Caco-2 (cell line): Measurements from ENCODE around the gene KLF7. TPM values are rescaled to one million over a fixed set of nuclear protein-coding genes. Genes with fewer than 3 reads are reported as not detected.

ENCODE experiments used
- BruUV-seq: library from RNA; stranded (reverse); fragments of 400-500 nt; replicated peaks from 2 replicates; lab custom pipeline; 2021; lab: Mats Ljungman, UMichigan
- CTCF ChIA-PET: fragments of 300-600 bp; sonication (Branson Sonifier 250); formaldehyde crosslinking; loops from one replicate; lab custom pipeline; 2022; ENCODE audit warnings: antibody characterized with exemption; lab: Charles Lee
- POLR2A ChIA-PET: fragments of 300-600 bp; sonication (Branson Sonifier 250); formaldehyde crosslinking; loops from one replicate; lab custom pipeline; 2022; ENCODE audit warnings: antibody characterized with exemption; lab: Charles Lee
- DNase-seq, 2 experiments: peaks; one replicate each; pipeline versions ENCODE4 v3.0.0 to v3.0.0-alpha.2; 2020 to 2022
- H3K27me3 ChIP-seq: replicated peaks from 2 replicates; pipeline ENCODE4 v1.6.0; 2011; ENCODE audit warnings: low read length; ENCODE audit not compliant: control insufficient read depth, insufficient read depth
- H3K36me3 ChIP-seq: 2 replicates; pipeline ENCODE4 v1.5.1; 2011; ENCODE audit warnings: low read length; ENCODE audit not compliant: control insufficient read depth, insufficient read depth
- H3K4me1 ChIP-seq: fragments of 250-450 bp; sonication (Bioruptor Pico); 2 replicates; pipeline ENCODE4 v1.5.1; 2020; ENCODE audit warnings: mild to moderate bottlenecking
- H3K4me3 ChIP-seq: 2 replicates; pipeline ENCODE4 v1.5.1; 2011; ENCODE audit warnings: low read depth, mild to moderate bottlenecking, control low read depth, low read length
- H3K9me3 ChIP-seq: fragments of 250-450 bp; sonication (Bioruptor Pico); 2 replicates; pipeline ENCODE4 v1.5.1; 2020; ENCODE audit warnings: mild to moderate bottlenecking, moderate library complexity
- H3K27ac Mint-ChIP-seq: one replicate; pipeline ENCODE4 v1.8.0; 2022; ENCODE audit warnings: mixed read lengths; ENCODE audit not compliant: unreplicated experiment
- H3K27me3 Mint-ChIP-seq: one replicate; pipeline ENCODE4 v1.8.0; 2022; ENCODE audit warnings: mixed read lengths; ENCODE audit not compliant: insufficient read depth, unreplicated experiment
- H3K36me3 Mint-ChIP-seq: one replicate; pipeline ENCODE4 v1.8.0; 2022; ENCODE audit warnings: mild to moderate bottlenecking, mixed read lengths; ENCODE audit not compliant: insufficient read depth, unreplicated experiment
- H3K4me1 Mint-ChIP-seq: one replicate; pipeline ENCODE4 v1.8.0; 2022; ENCODE audit warnings: low read depth, mixed read lengths; ENCODE audit not compliant: unreplicated experiment
- H3K4me3 Mint-ChIP-seq: one replicate; pipeline ENCODE4 v1.8.0; 2022; ENCODE audit warnings: mild to moderate bottlenecking, moderate library complexity, mixed read lengths; ENCODE audit not compliant: unreplicated experiment
- H3K9me3 Mint-ChIP-seq: one replicate; pipeline ENCODE4 v1.8.0; 2022; ENCODE audit warnings: mixed read lengths; ENCODE audit not compliant: unreplicated experiment
- intact Hi-C: fragments of 100-400 bp; cut with micrococcal nuclease; formaldehyde crosslinking; loops from one replicate; pipeline ENCODE4 v1.10.0; 2022; ENCODE audit not compliant: unreplicated experiment
- total RNA-seq: library from RNA; stranded (reverse); gene quantifications from 2 replicates; pipeline ENCODE4 v1.2.3, GENCODE V29; 2022
- TF ChIP-seq, protein P1 (sequence below), 2 experiments: fragments of 200-600 bp in 1 of 2; IDR thresholded peaks; 1 replicate in 1 of 2; 2 replicates in 1 of 2; pipeline versions ENCODE4 v1.5.1 to v1.8.0; 2011 to 2022; ENCODE audit warnings: antibody characterized with exemption in 1 of 2, control low read depth in 1 of 2, inconsistent platforms in 1 of 2, low read depth in 1 of 2, low read length in 1 of 2, mild to moderate bottlenecking in 1 of 2, moderate library complexity in 1 of 2; ENCODE audit not compliant: insufficient read depth in 1 of 2, severe bottlenecking in 1 of 2, unreplicated experiment in 1 of 2

Gene KLF7
- total RNA-seq, 1 experiment from 2014 or later: 0.36 TPM

GRCh38 chr2:207072571-207072970 lies 93.2 kb downstream of the KLF7 start:
- Mint-ChIP-seq H3K36me3 (no peaks in the 10 kb centered on the region), H3K4me3 (no peak overlapping the region), H3K9me3 (no peaks in the 10 kb centered on the region), H3K27me3 (peaks cover 28% of the 10 kb centered on the region), H3K4me1 (no peaks in the 10 kb centered on the region), H3K27ac (no peak overlapping the region)
- no peak for DNase-seq
- TF ChIP-seq, protein P1, sequence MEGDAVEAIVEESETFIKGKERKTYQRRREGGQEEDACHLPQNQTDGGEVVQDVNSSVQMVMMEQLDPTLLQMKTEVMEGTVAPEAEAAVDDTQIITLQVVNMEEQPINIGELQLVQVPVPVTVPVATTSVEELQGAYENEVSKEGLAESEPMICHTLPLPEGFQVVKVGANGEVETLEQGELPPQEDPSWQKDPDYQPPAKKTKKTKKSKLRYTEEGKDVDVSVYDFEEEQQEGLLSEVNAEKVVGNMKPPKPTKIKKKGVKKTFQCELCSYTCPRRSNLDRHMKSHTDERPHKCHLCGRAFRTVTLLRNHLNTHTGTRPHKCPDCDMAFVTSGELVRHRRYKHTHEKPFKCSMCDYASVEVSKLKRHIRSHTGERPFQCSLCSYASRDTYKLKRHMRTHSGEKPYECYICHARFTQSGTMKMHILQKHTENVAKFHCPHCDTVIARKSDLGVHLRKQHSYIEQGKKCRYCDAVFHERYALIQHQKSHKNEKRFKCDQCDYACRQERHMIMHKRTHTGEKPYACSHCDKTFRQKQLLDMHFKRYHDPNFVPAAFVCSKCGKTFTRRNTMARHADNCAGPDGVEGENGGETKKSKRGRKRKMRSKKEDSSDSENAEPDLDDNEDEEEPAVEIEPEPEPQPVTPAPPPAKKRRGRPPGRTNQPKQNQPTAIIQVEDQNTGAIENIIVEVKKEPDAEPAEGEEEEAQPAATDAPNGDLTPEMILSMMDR (IDR thresholded peaks at IDR 0.05; ENCODE audit: insufficient read depth in 1 of 2, low read depth in 1 of 2, low read length in 1 of 2, severe bottlenecking in 1 of 2, unreplicated experiment in 1 of 2): no peak
- no peaks in the 10 kb centered on the region for H3K36me3 ChIP-seq
- no peaks in the 10 kb centered on the region for H3K9me3 ChIP-seq
- no peaks in the 10 kb centered on the region for H3K4me1 ChIP-seq
- ChIA-PET POLR2A (no interaction called here), CTCF (no interaction called here)
- BruUV-seq: no TSS peak
- no peak overlapping the region for H3K4me3 ChIP-seq
- intact Hi-C loops: loop anchor here (5.0 kb wide), 1 partner anchor 1290 kb away; no protein-coding TSS in a partner anchor
- no peaks in the 10 kb centered on the region for H3K27me3 ChIP-seq

DNA sequence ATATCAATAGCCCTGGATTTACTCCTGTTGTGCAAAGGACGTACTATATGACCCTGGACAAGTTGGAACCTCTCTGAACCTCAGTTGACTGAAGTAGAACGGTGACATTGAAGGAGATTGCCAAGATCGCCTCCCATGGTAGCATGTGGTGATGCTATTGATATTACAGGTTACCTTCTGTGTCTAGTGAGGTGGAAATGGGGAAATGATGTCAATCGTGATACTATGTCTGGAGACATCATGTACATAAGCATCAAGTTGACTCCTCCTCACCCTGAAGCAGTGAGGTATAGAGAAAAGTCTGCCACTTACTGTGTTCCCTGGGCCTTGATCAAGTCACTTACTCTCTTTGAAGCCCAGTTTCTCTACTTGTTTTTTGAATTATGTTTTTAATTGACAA lies 93.9 kb downstream of the KLF7 start:
- CTCF ChIA-PET: no interaction called here

DNA sequence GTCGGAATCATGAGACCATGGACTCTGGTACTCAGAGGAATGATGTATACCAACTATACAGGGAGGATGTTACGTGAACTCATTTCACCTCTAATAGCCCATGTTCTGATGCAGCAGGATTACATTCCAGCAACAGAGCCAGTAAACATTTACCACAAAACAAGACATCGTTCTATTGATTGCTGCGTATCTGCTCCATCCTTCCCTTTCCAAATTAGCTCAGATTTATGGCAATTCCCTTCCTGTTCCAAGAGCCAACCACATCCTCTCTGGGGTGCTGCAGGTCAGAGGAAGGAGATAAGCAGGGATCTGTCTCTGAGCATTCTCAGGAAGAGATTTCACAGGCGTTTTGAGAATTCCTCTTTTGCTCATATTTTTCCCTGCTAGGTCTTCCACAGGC lies 98.3 kb downstream of the KLF7 start:
- intact Hi-C loops: loop anchor here (10.0 kb wide), 1 partner anchor 263 kb away; no protein-coding TSS in a partner anchor
- peaks cover 14% of the 10 kb centered on the region for H3K27me3 Mint-ChIP-seq

More for the DNA sequence above, 93.9 kb downstream of the KLF7 start:
- Mint-ChIP-seq H3K27me3 (peaks cover 25% of the 10 kb centered on the region), H3K4me3 (no peak overlapping the region), H3K36me3 (no peaks in the 10 kb centered on the region), H3K4me1 (no peaks in the 10 kb centered on the region), H3K9me3 (no peaks in the 10 kb centered on the region), H3K27ac (no peak overlapping the region)
- BruUV-seq: no TSS peak
- H3K36me3 ChIP-seq: no peaks in the 10 kb centered on the region
- TF ChIP-seq, protein P1 (IDR thresholded peaks at IDR 0.05; ENCODE audit: insufficient read depth in 1 of 2, low read depth in 1 of 2, low read length in 1 of 2, severe bottlenecking in 1 of 2, unreplicated experiment in 1 of 2): no peak
- POLR2A ChIA-PET: no interaction called here
- DNase-seq: no peak
- no peak overlapping the region for H3K4me3 ChIP-seq
- H3K9me3 ChIP-seq: no peaks in the 10 kb centered on the region
- intact Hi-C loops: loop anchor here (5.0 kb wide), 1 partner anchor 1290 kb away; no protein-coding TSS in a partner anchor
- H3K4me1 ChIP-seq: no peaks in the 10 kb centered on the region
- no peaks in the 10 kb centered on the region for H3K27me3 ChIP-seq

More for the DNA sequence above, 98.3 kb downstream of the KLF7 start:
- Histone ChIP-seq H3K36me3 (no peaks in the 10 kb centered on the region), H3K4me1 (no peaks in the 10 kb centered on the region), H3K27me3 (no peaks in the 10 kb centered on the region), H3K9me3 (no peaks in the 10 kb centered on the region), H3K4me3 (no peak overlapping the region)
- TF ChIP-seq, protein P1 (IDR thresholded peaks at IDR 0.05; ENCODE audit: insufficient read depth in 1 of 2, low read depth in 1 of 2, low read length in 1 of 2, severe bottlenecking in 1 of 2, unreplicated experiment in 1 of 2): no peak
- Mint-ChIP-seq H3K4me1 (no peaks in the 10 kb centered on the region), H3K27ac (no peak overlapping the region), H3K9me3 (no peaks in the 10 kb centered on the region), H3K36me3 (no peaks in the 10 kb centered on the region), H3K4me3 (no peak overlapping the region)
- ChIA-PET POLR2A (no interaction called here), CTCF (no interaction called here)
- no TSS peak for BruUV-seq
- no peak for DNase-seq
